K562 (cell line): ENCODE measurements around the gene HBB. TPM values are rescaled to one million over a fixed set of nuclear protein-coding genes. Genes with fewer than 3 reads are reported as not detected.

ENCODE experiments used
- BRF1 ChIP-seq: IDR thresholded peaks from 3 replicates; pipeline ENCODE4 v1.6.1; 2011; ENCODE audit warnings: borderline replicate concordance, mild to moderate bottlenecking; ENCODE audit not compliant: insufficient read length; ENCODE audit errors: extremely low read depth
- CBFA2T3 ChIP-seq: fragments of 450-650 bp; IDR thresholded peaks from 2 replicates; pipeline ENCODE4 v1.6.1; 2017
- COPS2 ChIP-seq: fragments of 450-650 bp; conservative IDR thresholded peaks from 2 replicates; pipeline ENCODE4 v1.6.1; 2016; ENCODE audit warnings: mild to moderate bottlenecking, moderate library complexity
- CTBP1 ChIP-seq: fragments of 450-650 bp; IDR thresholded peaks from 2 replicates; pipeline ENCODE4 v1.6.1; 2016; ENCODE audit warnings: borderline replicate concordance
- JUN ChIP-seq, 2 experiments: sonication (generic) in 1 of 2; formaldehyde crosslinking in 1 of 2; IDR thresholded peaks; 2 replicates each; pipeline versions ENCODE4 v1.6.1 to v1.8.0; 2012 to 2022; ENCODE audit warnings: borderline replicate concordance in 2 of 2, mild to moderate bottlenecking in 2 of 2, improper control_type of control experiment in 1 of 2, low read depth in 1 of 2, low read length in 1 of 2, missing genetic modification reagents in 1 of 2
- KLF1 ChIP-seq: fragments of 450-650 bp; IDR thresholded peaks from 2 replicates; pipeline ENCODE4 v1.6.1; 2016; ENCODE audit warnings: missing genetic modification characterization, missing compliant biosample characterization
- MAFF ChIP-seq: IDR thresholded peaks from 2 replicates; pipeline ENCODE4 v1.6.1; 2012; ENCODE audit warnings: low read length, improper control_type of control experiment
- MAZ ChIP-seq, 2 experiments: fragments of 450-650 bp in 1 of 2; sonication (generic) in 1 of 2; formaldehyde crosslinking; IDR thresholded peaks in 1 of 2; conservative IDR thresholded peaks in 1 of 2; 2 replicates each; pipeline versions ENCODE4 v1.4.0 to v1.5.0; 2020; ENCODE audit warnings: mild to moderate bottlenecking in 1 of 2, missing genetic modification reagents in 1 of 2
- NEUROD1 ChIP-seq: fragments of 150-350 bp; IDR thresholded peaks from 2 replicates; pipeline ENCODE4 v1.6.1; 2014; ENCODE audit warnings: borderline replicate concordance, low read length, low read depth; ENCODE audit not compliant: partially characterized antibody
- PML ChIP-seq: IDR thresholded peaks from 2 replicates; pipeline ENCODE4 v1.6.1; 2012; ENCODE audit warnings: low read length, inconsistent platforms
- PREB ChIP-seq: sonication (generic); formaldehyde crosslinking; IDR thresholded peaks from 2 replicates; pipeline ENCODE4 v1.8.1; 2023; ENCODE audit warnings: mild to moderate bottlenecking, missing genetic modification reagents
- RAD21 ChIP-seq, 2 experiments: fragments of 250-450 bp in 1 of 2; fragments of 450-650 bp in 1 of 2; sonication (Bioruptor Pico) in 1 of 2; formaldehyde crosslinking in 1 of 2; IDR thresholded peaks in 1 of 2; conservative IDR thresholded peaks in 1 of 2; 2 replicates each; pipeline versions ENCODE4 v1.4.0 to v1.8.0; 2020 to 2022; ENCODE audit warnings: mild to moderate bottlenecking in 2 of 2, moderate library complexity in 1 of 2
- RBM39 ChIP-seq: fragments of 200-400 bp; formaldehyde crosslinking; optimal IDR thresholded peaks from 2 replicates; pipeline ENCODE3; 2018; ENCODE audit warnings: low read depth, low read length
- REST ChIP-seq, 2 experiments: fragments of 450-650 bp; formaldehyde crosslinking in 1 of 2; IDR thresholded peaks; 2 replicates each; pipeline versions ENCODE4 v1.4.0 to v1.6.1; 2014 to 2020; ENCODE audit warnings: mild to moderate bottlenecking in 2 of 2, borderline replicate concordance in 1 of 2, low read depth in 1 of 2
- ZBTB7A ChIP-seq: IDR thresholded peaks from 2 replicates; pipeline ENCODE4 v1.6.1; 2011; ENCODE audit warnings: low read depth, mild to moderate bottlenecking, low read length, moderate library complexity, borderline replicate concordance; ENCODE audit not compliant: control insufficient read depth
- ZNF184 ChIP-seq: sonication (generic); formaldehyde crosslinking; IDR thresholded peaks from 2 replicates; pipeline ENCODE4 v1.5.0; 2020; ENCODE audit warnings: missing genetic modification reagents
- ZNF197 ChIP-seq: fragments of 200-800 bp; sonication (Bioruptor generic); IDR thresholded peaks from 2 replicates; pipeline ENCODE4 v1.6.1; 2016; ENCODE audit warnings: low read depth, missing genetic modification characterization, missing compliant biosample characterization
- ZNF76 ChIP-seq: fragments of 250-450 bp; sonication (Bioruptor Pico); IDR thresholded peaks from 2 replicates; pipeline ENCODE4 v1.4.0; 2020; ENCODE audit warnings: mild to moderate bottlenecking, moderate library complexity, borderline replicate concordance
- polyA plus RNA-seq, 8 experiments: library from polyadenylated mRNA; depleted of rRNA in 4 of 8; stranded (reverse) in 5 of 8; unstranded in 3 of 8; fragments of >200 nt; fragmentation: Nextera tagmentation in 2 of 8; fragmentation: Illumina TruSeq in 1 of 8; extraction: Ambion mirVana in 2 of 8; extraction: Trizol in 1 of 8; gene quantifications; 2 replicates each; pipeline versions ENCODE4 v1.2.1 to v1.2.3, GENCODE V29; 2011 to 2014; ENCODE audit warnings: inconsistent platforms in 1 of 8, missing spikeins in 1 of 8
- total RNA-seq, 7 experiments: library from RNA; depleted of rRNA in 6 of 7; stranded (reverse); fragments of >200 nt in 6 of 7; fragmentation: Illumina TruSeq in 2 of 7; extraction: Trizol in 2 of 7; gene quantifications; 2 replicates each; pipeline versions ENCODE4 v1.2.1 to v1.2.3, GENCODE V29; 2011 to 2021; ENCODE audit warnings: low replicate concordance in 1 of 7

HBB gene
- total and polyA plus RNA-seq, 9 of the 15 experiments (the other 6 are each of a cell fraction or from before 2014, with no cell fraction given), result 0.33 to 3.4 (median 1.2) TPM; not detected in 2

- TF ChIP-seq ZNF184 (CRISPR knock-in tag) (no peak), NEUROD1 (peak; percentile 25), KLF1 (tag) (no peak), REST (IDR thresholded peaks at IDR 0.05; ENCODE audit: borderline replicate concordance) (peak; percentile 34; the same call in 1 of the 2 replicates), REST (CRISPR knock-in tag; IDR thresholded peaks at IDR 0.05; ENCODE audit: low read depth) (no peak), CBFA2T3 (peak; percentile 92), BRF1 (no peak), MAZ (CRISPR knock-in tag; conservative IDR thresholded peaks at IDR 0.05 in 1 of 2, IDR thresholded peaks at IDR 0.05 in 1 of 2) (peak; percentile 26 to 82; a peak in 3 of 4 replicates), ZNF197 (CRISPR knock-in tag) (peak; percentile 72; the same call in 1 of the 2 replicates), RBM39 (no peak), MAFF (no peak), ZNF76 (no peak), ZBTB7A (no peak), PML (peak; percentile 75), RAD21 (CRISPR knock-in tag; conservative IDR thresholded peaks at IDR 0.05 in 1 of 2, IDR thresholded peaks at IDR 0.05 in 1 of 2) (peak in 1 of 2 experiments; percentile 20; a peak in 1 of 4 replicates), PREB (CRISPR knock-in tag) (no peak), COPS2 (no peak), CTBP1 (peak; percentile 65; the same call in 1 of the 2 replicates), JUN (IDR thresholded peaks at IDR 0.05; ENCODE audit: borderline replicate concordance, low read depth, low read length) (peak; percentile 12; the same call in 1 of the 2 replicates), JUN (CRISPR knock-in tag; IDR thresholded peaks at IDR 0.05; ENCODE audit: borderline replicate concordance) (no peak)
Observed at GRCh38 chr11:5275369-5276110, 48.7 kb upstream of the HBB start (continued).
